Mesenteric fat pad (tissue), 1 donor: ENCODE data around the gene WFDC1. TPM values are rescaled to one million over a fixed set of nuclear protein-coding genes. Genes with fewer than 3 reads are reported as not detected.

ENCODE experiments used
- DNase-seq: peaks from one replicate; pipeline ENCODE4 v3.0.0-alpha.2; 2020; ENCODE audit warnings: low spot score
- long read RNA-seq: library from polyadenylated mRNA; unstranded; transcript quantifications from one replicate; pipeline ENCODE4 v2.0.0, GENCODE V29; 2020
- total RNA-seq: library from RNA; stranded (reverse); fragmentation: NEBNext Ultra II Directional; extraction: Animal tissue kit (Norgen Biotek cat#: 25700); gene quantifications from one replicate; pipeline ENCODE4 v1.2.1, GENCODE V29; 2021
- donor health status: DM: yes; HTN: yes; CAD: no.

The WFDC1 gene, protein sequence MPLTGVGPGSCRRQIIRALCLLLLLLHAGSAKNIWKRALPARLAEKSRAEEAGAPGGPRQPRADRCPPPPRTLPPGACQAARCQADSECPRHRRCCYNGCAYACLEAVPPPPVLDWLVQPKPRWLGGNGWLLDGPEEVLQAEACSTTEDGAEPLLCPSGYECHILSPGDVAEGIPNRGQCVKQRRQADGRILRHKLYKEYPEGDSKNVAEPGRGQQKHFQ
- total RNA-seq: 1.4 TPM
- long read RNA-seq, partial matches to known transcripts: 0 of 1 reads
- long read RNA-seq, other reads (novel, unspliced or antisense): 0 of 1 reads

DNA sequence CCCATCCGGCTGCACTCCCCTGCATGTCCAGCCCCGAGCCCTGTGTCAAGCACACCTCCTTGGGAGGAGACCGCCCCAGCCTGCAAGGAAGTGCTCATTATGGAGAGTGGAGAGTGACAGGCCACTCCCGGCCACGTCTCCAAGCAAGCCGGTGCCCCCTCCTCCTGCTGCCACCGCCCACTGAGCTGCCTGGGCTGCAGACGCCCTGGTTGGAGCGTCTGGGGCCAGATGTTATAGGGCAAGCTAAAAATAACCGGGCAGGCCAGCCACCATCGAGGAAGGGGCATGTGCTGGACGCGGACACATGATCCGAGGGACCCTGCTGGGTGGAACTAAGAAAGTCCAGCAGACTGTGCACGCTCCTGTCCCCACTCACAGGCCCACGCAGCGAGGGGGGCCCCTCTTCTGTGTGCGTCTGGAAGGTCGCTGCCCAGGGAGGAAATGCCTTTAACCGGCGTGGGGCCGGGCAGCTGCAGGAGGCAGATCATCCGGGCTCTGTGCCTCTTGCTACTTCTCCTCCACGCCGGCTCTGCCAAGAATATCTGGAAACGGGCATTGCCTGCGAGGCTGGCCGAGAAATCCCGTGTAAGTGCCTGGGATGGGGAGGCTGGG lies at the start of gene WFDC1:
WFDC1 (plus strand) TSS at position 348 of the 612 bp plus-strand sequence; CDS start at position 442, 94 bp downstream.
- DNase-seq: no peak

DNA sequence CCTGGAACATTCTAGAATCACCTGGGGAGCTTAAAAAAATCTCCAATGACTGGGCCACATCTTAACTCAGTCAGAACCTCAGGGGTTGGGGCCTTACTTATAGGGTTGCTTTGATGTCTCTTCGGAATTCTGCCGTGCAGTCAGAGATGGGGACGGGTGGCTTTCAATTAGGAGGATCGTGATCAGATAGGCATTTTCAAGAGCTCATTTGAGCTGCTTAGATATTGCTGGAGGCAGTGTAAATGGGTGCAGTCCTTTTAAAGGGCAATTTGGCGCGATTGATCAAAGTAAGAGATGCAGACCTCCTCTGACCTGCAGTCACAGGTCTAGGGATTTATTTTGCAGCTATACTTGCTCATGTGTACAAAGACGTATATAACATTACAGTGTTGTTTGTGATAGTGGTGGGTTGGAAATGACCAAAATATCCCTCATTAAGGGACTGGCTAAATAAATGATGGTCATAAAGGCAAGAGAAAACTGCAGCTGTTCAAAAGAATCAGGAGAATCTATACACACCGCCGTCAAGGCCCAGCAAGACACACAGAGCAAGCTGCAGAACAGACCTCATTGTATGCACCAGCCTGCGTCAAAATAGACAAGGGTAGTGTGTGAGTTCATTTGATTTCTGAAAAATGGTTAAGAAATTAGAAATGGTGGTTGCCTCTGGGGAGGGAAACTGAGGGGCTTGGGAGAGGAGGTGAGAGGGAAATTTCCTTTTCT lies 48.6 kb upstream of the WFDC1 start:
- DNase-seq: no peak

DNA sequence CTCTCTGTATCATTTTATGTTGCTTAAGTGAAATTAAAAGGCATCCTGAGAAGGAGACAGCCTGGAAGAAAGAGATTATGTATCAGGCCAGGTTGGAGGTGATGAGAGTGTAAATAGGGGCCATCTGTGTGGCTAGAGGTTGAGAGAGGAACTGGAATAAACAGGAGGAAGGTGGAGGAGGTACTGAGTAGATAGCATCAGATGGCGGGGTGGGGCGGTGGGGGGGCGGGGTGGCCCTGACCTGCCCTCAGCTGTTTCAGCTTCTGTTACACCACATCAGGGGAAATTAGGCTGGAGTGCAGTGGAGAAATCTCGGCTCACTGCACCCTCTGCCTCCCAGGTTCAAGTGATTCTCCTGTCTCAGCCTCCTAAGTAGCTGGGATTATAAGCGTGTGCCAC lies 48.0 kb upstream of the WFDC1 start:
- no peak for DNase-seq

DNA sequence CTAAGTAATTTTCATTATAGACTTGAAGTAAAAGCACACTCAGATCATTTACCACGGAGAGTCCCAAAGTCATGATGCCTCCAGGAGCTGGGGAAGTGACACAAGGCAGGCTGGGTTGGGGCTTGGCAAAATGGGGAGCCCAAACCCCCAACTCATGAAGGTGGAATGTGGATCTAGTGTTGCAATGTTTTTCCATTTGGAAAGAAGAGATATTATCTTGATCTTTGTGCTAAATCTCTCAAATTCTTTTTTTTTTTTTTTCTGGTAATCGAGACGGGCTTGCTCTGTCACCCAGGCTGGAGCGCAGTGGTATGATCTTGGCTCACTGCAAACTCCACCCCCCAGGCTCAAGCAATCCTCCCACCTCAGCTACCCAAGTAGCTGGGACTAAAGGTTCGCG lies 47.3 kb upstream of the WFDC1 start:
- no peak for DNase-seq

GRCh38 chr16:84247844-84248243 lies 46.8 kb upstream of the WFDC1 start:
- DNase-seq: no peak

GRCh38 chr16:84252184-84252583 lies 42.5 kb upstream of the WFDC1 start:
- no peak for DNase-seq

- DNase-seq: no peak
Measured at GRCh38 chr16:84253173-84253572, 41.5 kb upstream of the WFDC1 start.

DNA sequence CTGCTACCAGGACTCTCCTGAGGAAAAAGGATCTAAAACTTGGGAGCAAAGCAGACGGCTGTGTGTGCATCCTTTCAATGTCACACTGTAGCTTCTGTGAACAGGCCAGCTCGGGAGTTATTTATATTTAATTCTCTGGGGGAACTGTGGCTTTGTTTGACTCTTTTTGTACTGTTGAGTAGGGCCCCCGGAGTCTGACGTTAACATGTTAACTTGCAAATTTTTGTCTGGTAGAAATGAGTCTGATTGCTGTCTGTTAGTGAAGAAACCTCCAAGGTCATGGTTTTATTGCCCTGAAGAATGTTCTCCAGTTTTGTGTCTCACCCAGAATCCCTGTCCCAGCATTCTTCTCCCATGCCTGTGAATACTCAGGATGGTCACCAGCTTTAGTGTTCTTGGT lies 40.6 kb upstream of the WFDC1 start:
- no peak for DNase-seq

DNA sequence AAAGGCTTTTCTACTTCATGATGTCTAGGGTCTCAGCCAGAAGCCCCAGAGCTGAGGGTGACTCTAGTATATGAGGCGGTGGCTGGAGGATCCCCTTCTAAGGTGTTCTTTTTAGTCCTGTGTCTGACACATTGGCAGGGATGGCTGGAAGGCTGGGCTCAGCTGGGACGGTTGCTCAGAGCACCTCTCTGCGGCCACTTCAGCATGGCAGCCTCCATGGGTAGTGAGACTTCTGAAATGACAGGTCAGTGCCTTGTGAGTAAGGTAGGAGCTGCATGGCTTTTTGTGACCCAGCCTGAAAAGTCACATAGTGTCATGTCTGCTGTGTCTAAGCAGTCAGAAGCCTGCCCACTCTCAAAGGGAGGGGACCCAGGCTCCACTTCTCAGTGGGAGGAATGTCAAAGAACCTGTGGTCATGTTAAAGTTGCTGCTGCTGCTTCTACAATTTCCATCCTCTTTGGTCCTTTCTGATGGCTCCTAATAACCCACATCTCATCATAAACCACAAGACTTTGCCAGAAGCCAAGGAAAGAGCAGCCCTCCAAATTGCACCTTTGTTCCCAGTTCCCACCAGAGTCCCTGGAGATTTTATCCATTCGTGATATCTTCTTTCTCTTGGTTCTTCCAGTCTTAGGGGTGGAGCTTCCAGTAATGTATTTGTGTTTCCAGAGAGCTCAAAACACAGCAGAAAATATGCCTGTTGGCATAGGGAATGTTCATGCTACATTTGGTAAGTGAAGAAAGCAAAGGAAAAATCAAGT lies 39.4 kb upstream of the WFDC1 start:
- DNase-seq: no peak

- no peak for DNase-seq
Measured at GRCh38 chr16:84258266-84258665, 36.4 kb upstream of the WFDC1 start.

GRCh38 chr16:84259691-84260090 lies 35.0 kb upstream of the WFDC1 start:
- no peak for DNase-seq

DNA sequence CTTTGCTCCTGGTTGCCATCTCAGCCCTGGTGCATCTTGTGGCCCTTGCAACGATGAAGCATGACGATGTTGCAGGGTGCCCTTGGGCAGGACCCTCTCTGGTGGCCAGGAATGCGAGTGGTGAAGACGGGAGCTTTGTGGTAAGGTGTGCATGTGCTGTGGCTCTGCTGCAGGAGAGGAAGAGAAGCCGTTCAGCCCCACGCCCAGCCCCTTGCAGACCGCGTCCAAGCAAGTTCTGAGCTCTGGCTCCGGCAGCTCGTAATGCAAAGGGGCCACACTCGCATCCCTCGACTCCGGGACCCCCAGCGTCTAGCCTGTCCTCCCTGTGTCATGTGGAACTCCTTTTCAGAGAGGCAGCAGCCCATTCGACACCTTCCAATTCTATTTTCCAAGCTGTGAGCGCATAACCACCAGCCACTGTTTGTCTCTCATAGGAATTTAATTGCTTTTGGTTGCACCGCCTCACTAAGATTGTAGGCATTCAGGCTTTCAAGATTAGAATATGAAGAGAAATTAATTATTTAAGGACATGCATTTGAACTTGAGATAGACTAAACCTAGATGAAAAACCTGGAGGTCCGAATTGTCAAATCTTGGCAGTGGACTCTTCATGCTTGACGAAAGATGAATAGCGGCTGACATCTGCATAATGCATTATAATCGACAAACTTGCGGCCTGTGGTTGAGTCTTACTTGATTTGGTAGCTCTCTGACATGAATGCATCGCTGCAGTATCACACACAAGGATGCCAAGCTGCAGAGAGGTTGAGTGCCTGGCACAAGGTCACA lies 33.7 kb upstream of the WFDC1 start:
- no peak for DNase-seq

DNA sequence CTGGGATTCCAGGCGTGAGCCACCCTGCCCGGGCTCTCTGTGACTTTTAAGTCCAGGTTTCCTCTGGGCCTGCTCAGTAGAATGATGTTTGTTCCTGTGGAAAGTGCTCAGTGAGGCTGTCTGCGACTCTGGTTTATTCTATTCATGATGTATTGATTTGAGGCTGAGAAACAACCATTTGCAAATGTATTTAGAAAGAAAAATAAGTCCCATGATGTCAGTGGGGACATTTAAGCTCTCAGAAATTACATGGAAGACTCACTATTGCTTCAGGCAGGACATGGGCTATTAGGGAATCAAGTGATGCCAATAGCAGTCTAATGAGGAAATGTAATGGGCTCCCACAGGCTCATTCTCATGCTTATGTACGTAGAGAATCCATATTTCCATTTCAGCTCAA lies 32.6 kb upstream of the WFDC1 start:
- no peak for DNase-seq

- DNase-seq: no peak
Measured at GRCh38 chr16:84262939-84263338, 31.7 kb upstream of the WFDC1 start.

- no peak for DNase-seq
Measured at GRCh38 chr16:84266451-84266850, 28.2 kb upstream of the WFDC1 start.

- DNase-seq: no peak
Measured at GRCh38 chr16:84267380-84267779, 27.3 kb upstream of the WFDC1 start.

- no peak for DNase-seq
Measured at GRCh38 chr16:84268291-84269040, 26.2 kb upstream of the WFDC1 start.

DNA sequence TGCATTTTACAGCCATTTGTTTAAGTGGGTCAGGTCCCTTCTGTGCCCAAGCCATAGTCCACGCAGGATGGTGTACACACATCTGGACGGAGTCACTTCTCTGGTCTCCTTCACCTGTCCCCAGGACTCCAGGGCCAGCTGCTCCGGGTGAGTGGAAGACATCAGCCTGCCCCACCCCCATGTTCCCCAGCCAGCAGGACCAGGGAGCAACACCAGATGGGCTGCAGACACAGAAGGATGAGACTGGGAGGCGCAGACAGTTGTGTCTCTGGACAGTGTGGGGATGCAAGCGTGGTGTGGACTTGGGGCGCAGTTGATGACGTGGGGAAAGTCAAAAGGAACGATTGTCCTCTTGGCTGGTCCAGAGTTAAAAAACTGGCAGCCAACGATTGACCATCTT lies 24.6 kb upstream of the WFDC1 start:
- no peak for DNase-seq

- DNase-seq: no peak
Measured at GRCh38 chr16:84270531-84270930, 24.1 kb upstream of the WFDC1 start.

DNA sequence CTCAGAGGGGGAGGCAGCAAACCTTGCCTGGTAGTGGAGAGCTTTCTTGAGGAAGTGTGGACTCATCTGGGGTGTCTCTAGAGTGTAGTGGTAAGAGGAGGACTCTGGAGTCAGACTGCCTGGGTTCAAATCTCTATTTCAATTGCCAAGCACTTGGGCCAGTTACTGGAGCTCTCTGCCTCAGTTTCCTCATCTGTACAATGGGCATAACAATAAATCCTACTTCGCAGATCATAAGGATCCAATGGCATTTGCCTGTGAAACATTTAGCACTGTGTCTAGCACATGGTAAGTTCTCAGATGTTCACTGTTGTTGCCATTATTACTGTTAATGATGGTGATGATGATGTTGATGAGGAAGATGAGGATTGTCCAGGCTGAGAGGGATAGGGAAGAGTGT lies 23.6 kb upstream of the WFDC1 start:
- DNase-seq: no peak
